HG02870 (cell line): ENCODE results near the gene SCAPER.
"Not testable (repeated sequence)": the region's sequence is repeated elsewhere in the genome, so short reads cannot be mapped to it uniquely, and the experiment has no call there.

Experiments used
- ATAC-seq: cut with Tn5 transposase; IDR thresholded peaks from one replicate; pipeline ENCODE4 v1.9.1; 2021; ENCODE audit warnings: mild to moderate bottlenecking, moderate library complexity; ENCODE audit not compliant: unreplicated experiment

SCAPER gene

GRCh38 chr15:76298986-76299385 lies 606.2 kb downstream of the SCAPER start:
- ATAC-seq = no peak

- not testable (repeated sequence) for ATAC-seq
Observed at GRCh38 chr15:76297951-76298350, 607.2 kb downstream of the SCAPER start.
